Hypothalamus (tissue), 51 donors: ENCODE measurements around the gene UMAD1.

Source experiments
- DNase-seq, 51 donors: peaks; one replicate each; lab custom pipeline; 2025; lab: John Stamatoyannopoulos, UW

UMAD1 gene

DNA sequence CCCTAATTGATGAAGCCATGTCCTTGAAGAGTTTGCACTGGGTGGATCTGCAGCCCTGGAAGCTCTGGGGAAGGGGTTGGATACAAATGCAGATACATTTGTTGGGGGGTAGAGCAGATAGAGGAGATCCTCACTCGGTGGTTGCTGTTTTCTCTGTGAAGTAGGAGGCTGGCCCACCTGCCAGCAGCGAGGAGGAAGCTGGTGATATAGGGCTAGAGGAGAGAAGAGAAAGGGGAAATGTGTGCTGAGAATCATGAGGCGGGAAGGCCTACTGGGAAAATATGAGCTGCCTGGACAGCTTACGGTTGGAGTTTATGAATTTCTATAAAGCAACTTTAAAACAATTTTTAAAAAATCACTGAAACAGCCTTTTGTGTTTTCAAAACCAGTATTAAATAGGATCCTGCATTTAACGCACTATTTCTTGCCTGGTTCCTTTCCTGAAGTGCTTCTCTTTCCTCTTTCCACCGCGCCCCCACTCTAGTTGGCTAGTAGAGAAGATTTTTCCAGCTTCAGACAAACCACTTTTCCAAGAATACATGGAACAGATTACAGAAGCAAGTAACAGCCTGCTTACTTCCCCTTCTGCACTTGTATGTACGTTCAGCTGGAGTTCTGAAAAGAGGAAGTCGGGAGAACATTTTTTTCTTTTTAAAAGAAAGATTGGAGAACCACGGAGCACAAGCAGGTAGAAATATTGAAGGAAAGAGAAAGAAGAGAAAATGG is 227.5 kb downstream of the UMAD1 start:
- peak in 3 of 51 donors; percentile 3 to 15 (median 4) for DNase-seq

DNA sequence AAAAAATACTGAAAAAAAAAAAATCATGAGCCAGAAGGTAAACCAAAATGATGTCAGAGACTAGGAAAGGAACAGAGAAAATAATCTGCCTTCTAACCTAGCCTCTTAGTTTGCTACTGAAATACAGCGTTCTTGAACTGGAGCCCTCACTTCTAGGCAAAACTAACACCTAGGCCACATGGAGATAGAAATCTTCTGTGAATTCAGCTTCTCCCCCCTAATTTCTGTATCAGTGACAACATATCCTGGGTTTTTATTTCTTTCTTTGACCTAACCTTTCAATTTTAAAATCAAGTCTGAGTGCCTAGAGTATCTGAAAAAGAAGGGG is 228.0 kb downstream of the UMAD1 start:
- no peak for DNase-seq

DNA sequence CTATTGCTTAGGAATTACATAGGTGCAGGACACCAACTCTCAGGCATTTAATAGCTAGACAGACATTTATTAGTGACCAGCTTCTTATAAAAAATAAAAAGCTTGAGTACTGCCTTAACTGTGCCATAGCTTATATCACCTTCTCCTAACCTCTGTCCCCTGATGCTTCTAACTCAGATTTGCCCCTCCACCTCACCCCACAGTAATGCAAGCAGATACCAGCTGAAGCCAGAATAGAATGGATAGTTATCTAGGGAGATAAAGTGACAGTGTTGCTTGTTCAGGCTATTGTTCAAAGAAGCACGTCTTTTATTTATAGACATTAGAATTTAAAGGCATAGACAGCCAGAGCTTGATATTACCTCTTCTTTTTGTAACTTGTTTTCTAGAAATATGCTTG is 228.5 kb downstream of the UMAD1 start:
- no peak for DNase-seq

DNA sequence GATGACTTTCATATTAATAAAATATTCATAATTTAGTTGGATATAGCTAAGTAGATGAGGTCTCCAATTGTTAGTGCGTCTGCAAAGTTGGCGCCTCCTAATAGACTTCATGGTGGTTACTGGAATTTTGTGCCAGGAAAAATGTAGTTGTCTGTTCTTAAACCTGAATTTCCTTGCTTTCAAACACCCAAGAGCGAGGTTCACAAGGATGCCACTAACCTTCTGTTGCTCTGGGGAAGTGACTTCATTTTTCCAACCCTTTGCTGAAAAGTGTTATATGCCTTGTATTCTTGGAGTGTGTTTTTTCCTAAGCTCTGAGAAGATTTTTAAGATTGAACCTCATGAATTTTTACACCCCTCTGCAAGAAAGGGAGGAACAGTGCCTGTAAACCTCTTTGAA is 229.1 kb downstream of the UMAD1 start:
- DNase-seq = no peak

DNA sequence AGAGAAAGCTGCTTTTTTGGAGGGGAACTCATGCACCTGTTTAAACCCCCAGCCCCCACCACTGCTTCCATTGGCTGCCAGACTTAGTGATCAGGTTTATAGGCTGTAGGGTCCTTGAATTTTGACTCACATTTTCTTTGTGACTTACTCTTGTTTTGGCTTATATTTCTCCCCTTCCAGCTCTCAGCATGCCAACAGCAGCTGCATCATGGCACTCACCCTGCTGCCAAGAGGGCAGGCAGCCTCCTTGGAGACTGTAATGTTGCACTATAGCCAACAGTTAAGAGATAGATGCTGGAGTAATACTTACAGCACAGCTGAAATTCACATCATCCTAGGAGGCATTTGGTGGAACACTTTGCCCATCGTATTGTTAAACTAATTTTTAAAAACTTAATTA is 230.0 kb downstream of the UMAD1 start:
- peak in 1 of 51 donors; percentile 11 for DNase-seq

DNA sequence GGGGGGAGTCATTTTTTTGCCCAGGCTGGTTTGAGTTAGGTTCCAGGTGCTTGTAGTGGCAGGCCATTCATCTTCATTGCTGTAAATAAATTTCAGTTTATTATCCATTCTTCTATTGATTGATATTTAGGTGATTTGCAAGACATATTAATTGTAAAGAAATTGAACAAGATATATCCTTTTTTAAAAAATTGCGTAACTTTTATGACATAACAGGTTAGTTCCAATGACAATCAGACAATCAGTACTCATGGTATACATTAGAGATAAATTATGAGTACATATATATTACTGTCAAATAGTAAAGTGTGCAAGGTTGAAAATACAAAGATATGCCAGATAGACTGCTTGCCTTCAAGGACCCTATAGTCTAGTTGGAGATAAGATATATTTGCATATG is 235.9 kb downstream of the UMAD1 start:
- DNase-seq = no peak

DNA sequence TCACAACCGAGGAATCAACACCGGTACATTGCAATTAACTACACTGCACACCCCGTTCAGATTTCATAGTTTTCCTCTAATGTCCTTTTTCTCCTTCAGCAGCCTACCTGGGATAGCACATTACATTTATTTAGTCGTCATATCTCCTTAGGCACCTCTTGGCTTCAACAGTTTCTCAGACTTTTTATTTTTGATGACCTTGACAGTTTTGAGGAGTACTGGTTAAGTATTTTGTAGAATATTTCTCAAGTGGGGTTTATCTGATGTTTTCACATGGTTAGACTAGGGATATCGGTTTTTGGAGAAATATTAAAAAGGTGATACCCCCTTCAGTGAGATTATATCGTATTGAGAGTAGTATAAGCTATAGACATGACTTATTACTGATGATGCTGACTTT is 241.0 kb downstream of the UMAD1 start:
- DNase-seq = no peak

DNA sequence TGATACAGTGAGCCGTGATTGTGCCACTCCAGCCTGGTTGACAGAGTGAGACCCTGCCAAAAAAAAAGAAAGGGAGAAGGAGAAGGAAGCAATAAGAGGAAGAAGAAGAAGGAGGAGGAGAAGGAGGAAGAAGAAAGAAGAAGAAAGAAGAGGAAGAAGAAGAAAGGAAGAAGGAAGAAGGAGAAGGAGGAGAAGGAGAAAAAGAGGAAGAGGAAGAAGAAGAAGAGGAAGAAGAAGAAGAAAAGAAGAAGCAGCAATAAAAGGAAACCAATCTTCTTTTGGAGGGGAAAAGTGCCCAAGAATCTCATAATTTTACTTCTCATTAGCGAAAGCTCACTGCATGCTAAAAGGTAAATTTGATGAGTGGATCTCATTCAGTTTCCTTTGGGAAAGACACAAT is 242.3 kb downstream of the UMAD1 start:
- DNase-seq = no peak

DNA sequence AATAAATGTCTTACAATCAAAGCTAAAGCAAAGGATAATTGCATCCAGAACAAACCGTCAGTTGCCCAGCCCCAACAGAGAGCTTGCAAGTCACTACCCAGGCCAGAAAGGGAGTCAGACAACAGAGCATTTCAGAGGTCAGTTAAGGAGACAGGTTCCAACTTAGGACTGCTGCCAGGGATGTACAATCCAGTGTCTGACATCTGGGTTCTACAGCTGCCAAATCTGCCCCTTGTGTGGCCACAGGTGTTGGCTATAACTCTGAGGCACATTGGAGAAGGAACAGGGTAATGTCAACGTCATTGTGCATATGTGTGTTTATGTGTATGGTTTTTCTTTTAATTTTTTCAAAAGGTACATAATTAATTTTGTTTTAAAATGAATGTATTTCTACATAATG is 242.8 kb downstream of the UMAD1 start:
- no peak for DNase-seq

DNA sequence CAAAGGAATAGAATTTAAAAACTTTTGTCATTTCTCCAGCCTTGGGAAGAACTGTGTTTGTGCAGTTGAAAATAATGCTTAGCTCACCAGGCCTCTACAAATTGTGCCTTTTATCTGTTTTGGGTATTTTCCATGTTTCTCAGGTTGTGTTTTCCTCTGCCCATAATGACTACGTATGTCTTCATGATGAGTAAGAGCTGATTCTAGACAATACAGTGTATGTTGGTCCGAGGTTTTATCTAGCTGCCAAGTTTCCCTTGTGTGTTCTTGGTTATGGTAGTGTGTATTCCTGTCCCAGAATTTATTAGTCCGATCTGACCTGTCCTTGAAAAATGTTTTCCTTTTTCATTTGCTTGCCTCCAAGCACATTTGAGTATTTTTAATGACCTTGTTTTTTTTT is 244.3 kb downstream of the UMAD1 start:
- DNase-seq = no peak

DNA sequence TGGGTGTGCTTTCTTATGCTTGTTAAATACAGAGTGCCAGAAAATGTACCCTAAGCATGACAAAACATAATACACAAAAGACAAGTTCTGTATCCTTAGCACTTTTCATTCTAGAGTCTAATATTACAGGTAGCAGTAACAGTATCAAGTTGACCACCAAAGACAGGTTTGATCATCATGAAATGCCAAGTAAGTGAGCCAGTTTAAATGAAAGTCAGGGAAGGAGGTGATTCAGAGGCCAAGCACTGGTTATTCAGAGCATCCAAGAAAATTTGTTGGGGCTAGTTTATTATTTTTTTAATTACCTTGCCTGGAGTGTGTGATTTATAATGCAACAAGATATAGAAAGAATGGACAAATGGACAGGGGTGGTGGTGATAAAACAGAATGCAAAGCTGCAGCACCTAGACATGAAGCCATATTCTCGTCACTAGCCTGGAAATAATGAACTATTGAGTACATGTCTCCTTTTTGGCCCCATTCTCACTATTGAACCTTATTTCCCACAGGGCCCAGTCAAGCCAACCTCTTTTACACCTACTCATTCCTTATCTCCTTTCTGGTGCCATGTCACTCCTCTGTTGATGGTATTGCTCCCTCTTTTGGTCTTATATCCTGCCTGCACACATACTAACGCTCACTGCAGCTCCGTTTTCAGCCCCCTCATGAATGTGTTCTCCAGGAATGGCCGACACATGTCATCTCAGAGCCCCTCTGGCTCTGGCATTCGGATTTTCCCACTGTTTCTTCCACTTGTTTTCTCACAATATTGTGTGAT is 249.4 kb downstream of the UMAD1 start:
- no peak for DNase-seq

DNA sequence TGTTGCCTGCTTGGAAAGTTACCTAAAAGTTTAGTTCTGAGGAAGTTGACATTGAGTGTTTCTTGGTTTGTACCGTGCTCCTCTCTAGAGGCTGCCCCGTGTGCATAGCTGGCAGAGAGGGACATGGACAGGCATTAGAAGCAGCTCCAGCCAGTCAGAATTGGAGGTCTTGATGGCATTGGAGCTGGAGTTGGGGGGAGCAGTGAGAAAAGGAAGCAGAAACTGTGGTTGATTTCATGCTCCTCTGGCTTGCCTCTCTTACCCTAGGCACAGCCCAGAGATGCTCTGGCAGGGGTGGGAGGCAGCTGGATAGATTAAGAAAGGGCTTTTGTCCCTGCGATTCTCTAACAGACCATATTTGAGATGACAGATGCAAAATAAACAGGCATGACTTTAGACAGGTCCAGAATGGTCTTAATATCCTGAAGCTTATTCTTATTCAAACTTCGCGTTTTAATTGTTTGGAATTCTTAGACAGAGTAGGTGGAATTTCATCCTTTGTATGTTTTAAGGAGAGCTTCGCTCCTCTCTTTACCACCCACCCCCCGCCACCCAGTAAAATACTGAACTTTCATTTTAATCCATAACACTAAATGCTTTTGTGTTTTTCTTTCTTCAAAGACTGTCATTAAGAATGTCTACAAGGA is 254.6 kb downstream of the UMAD1 start:
- DNase-seq = peak in 14 of 51 donors; percentile 1 to 27 (median 12)

DNA sequence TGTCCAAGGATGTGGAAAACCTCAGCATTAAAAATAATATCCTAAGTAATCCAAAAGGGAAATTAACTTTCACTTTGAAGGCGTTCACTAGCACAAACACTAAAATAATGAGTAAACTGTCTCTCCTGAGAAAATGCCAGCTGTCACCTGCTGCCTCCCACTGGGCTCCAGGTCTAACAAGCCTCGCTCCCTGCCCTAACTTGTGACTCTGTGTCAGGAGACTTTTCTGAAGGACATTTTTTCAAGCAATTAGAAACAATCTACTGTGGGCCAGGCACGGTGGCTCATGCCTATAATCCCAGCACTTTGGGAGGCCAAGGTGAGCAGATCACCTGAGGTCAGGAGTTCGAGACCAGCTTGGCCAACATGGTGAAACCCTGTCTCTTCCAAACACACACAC is 255.2 kb downstream of the UMAD1 start:
- DNase-seq = no peak

DNA sequence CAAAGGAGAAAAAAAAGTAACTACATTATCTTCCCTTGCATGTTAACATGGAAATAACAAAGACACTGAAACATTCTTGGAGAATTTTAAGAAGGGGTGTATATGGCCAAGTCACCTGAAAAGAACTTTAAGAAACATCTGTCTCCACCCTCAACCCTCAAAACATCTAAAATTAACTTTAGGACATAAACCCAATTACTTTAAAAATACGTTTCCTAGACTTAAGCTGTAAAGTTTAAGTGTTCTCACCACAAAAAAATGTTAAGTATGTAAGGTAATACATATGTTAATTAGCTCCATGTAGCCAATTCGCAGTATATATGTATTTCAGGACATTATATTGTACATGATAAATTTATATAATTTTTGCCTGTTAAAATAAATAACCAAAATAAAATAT is 257.0 kb downstream of the UMAD1 start:
- no peak for DNase-seq

DNA sequence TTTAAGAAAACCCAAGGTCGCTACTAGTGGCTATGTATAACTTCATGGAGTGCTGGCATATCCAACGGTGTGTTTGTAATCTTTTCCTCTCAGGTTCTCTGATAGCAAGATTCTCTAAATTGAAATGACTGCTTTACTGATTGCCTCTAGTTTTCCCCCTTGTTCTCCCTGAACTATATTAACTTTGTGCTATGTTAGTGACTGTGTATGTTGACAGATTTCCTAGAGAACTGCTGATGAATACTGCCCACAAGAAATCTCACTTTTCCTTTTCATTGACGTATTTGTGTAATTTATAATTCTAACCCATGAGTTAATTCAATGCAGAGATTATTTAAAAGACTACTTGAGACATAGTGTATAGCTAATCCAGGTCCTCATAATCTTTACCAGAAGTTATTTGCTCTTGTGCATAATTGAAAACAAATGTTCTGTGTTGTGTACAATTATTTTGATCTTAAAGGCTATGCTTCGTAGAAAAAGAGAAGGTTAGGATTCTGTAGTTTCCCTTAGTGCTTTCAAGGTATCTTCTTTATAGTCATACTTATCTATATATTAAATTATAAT is 257.5 kb downstream of the UMAD1 start:
- no peak for DNase-seq

DNA sequence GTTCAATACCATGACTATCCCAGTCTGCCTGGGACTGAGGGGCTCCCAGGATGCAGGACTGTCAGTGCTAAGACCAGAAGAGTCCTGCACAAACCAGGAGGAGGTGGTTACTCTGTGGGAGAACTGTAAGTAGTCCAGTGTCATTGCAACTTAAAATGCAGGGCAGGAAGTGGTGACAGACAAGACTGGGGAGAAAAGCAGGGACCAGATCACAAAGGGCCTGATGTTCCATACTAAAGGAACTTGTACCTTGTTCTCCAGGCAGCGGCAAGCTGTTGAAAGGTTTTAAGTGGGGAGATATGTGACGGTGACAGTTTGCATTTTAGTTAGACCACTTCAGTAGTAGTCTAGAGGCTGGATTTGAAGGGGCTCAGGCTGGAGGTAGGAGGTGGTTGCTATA is 262.3 kb downstream of the UMAD1 start:
- no peak for DNase-seq

DNA sequence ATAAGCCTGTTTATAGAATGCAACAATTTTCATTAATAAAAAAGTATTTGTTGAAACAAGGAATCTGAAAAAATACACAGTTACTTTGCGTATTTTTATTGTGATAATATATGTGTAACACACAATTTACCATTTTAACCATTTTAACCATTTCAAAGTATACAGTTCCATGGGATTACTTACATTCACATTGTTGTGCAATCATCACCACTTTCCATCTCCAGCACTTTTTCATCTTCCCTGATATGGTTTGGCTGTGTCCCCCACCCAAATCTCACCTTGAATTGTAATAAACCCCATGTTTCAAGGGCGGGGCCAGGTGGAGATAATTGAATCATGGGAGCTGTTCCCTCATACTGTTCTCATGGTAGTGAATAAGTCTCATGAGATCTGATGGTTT is 266.8 kb downstream of the UMAD1 start:
- no peak for DNase-seq

DNA sequence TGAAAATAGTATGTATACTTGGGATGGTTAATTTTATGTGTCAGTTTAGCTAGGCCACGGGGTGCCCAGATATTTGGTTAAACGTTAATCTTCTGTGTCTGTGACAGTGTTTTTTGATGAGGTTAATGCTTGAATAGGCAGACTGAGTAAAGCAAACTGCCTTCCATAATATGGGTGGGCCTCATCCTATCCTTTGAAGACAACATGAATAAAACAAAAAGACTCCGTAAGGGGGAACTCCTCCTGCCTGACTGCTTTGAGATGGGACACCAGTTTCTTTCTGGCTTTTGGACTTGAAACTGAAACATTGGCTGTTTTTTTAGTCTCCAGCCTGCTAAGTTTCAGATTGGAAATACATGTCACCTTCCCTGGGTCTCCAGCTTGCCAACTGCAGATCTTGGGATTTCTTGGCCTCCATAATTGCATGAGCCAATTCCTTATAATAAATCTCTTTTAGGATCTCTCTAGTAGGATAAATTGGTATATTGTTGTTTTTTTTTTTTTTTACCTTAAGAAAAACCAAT is 268.1 kb downstream of the UMAD1 start:
- no peak for DNase-seq

DNA sequence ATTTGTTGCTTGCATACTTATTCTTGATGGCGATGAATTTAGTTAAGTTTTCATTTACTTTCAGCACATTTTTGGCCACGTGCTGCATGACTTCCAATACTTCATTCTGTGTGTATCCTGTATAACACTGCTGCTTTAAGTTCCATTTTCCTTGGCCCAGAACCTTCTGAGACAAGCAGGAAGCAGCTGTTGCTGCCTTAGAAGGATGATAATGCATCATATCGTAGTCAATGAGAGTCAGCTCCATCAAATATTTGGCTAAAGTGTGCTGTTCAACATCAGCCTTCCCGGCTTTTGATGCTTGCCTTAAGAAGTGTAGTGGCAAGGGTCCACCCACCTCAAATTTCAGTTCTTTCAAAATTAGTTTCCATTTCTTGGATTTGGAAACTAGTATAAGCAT is 268.8 kb downstream of the UMAD1 start:
- DNase-seq = no peak

DNA sequence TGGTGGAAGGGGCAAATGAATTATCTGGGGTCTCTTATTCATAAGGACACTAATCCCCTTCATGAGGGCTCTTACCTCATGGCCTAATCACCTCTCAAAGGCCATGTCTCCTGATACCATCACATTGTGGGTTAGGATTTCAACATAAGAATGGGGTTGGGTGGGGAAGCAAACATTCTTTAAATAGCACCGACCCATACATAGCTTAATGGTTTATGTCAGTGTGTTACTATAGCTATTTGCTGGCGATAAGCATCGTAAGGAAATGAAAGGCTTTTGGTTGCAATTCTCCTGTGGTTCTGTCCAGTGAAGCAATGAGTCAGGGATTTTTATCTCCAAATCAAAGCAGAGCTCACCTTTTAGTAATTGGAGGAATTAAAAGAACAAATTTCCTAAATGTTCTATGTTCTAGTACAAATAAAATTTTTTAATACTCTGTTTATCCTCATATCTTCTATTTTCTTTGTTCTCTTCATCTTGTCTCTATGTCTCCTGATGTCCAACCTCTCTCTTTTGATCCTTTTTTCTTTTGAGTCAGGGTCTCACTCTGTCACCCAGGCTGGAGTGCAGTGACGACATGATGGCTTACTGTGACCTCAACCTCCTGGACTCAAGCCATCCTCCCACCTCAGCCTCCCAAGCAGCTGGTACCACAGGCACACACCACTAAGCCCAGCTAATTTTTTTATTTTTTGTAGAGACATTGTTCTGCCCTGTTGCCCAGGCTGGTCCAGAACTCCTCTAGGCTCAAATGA is 271.0 kb downstream of the UMAD1 start:
- DNase-seq = no peak

DNA sequence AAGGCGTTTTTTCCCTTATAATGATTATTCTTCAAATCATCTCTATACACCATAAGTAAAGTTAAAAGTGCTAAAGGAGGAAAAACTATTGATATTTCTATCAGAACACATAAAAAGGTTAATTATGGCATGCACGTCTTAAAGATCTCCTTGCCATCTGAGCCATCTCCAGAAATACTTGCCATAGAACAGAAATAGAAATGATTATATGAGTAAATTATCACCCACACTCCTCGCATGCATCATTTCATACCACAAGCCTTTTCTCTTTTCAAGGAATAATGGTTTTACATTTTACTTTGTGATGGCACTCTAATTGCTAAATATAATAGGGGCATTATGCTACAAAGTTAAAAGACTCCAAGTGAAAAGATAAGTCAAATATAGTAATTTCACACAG is 272.4 kb downstream of the UMAD1 start:
- DNase-seq = peak in 1 of 51 donors; percentile 42
